ENCODE data around the gene PARVA. TPM values are rescaled to one million over a fixed set of nuclear protein-coding genes. Genes with fewer than 3 reads are reported as not detected.

Gene PARVA
- total RNA-seq, 1 experiment from 2014 or later, result 31.5 TPM

DNA sequence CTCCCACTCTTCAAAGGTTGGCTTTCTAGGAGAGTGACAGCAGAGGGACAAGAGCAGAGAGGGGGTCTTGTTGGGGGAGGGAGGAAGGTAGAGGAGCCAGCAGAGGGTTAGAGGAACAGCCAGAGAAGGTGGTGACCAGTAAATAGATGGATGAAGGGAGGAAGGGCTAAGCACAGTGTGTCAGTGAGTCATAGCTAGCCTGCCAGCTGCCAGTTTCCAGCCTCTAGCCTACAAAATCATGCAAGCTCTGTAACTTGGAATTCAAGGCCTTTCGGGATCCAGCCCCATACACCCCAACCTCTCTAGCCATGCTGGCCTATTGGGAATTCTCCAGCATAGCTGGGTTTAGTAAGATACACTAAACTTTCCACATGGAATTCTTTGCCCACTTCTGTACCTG is 149.4 kb downstream of the PARVA start:
- no peaks in the 10 kb centered on the region for H4K20me1 ChIP-seq (ENCODE audit: insufficient read depth)
- ChIA-PET CTCF (no interaction called here), POLR2A (ENCODE audit: unreplicated experiment) (interaction anchor here (0.6 kb wide), 1 partner anchor 61 kb away, joined by 3 read pairs; no protein-coding TSS in a partner anchor)
- no peaks in the 10 kb centered on the region for H3K27me3 ChIP-seq (ENCODE audit: insufficient read depth, low read depth)
- no peak for DNase-seq
- intact Hi-C loops (cut with micrococcal nuclease; ENCODE audit: unreplicated experiment), result no loop called here
- no peak overlapping the region for H2AFZ ChIP-seq
- no TSS peak for BruUV-seq (replicated peaks)
- no peaks in the 10 kb centered on the region for H3K4me1 ChIP-seq (replicated peaks; ENCODE audit: insufficient read depth)
- TF ChIP-seq, protein P1, sequence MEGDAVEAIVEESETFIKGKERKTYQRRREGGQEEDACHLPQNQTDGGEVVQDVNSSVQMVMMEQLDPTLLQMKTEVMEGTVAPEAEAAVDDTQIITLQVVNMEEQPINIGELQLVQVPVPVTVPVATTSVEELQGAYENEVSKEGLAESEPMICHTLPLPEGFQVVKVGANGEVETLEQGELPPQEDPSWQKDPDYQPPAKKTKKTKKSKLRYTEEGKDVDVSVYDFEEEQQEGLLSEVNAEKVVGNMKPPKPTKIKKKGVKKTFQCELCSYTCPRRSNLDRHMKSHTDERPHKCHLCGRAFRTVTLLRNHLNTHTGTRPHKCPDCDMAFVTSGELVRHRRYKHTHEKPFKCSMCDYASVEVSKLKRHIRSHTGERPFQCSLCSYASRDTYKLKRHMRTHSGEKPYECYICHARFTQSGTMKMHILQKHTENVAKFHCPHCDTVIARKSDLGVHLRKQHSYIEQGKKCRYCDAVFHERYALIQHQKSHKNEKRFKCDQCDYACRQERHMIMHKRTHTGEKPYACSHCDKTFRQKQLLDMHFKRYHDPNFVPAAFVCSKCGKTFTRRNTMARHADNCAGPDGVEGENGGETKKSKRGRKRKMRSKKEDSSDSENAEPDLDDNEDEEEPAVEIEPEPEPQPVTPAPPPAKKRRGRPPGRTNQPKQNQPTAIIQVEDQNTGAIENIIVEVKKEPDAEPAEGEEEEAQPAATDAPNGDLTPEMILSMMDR (conservative IDR thresholded peaks at IDR 0.05), result no peak
- TF ChIP-seq EZH2 (IDR thresholded peaks at IDR 0.05; ENCODE audit: low read depth), result no peak
- H3K36me3 ChIP-seq (ENCODE audit: low read depth), result no peaks in the 10 kb centered on the region
- H3K9me3 ChIP-seq (ENCODE audit: insufficient read depth, low read depth), result no peaks in the 10 kb centered on the region
- H3K4me2 ChIP-seq, result no peak overlapping the region
- no peaks in the 10 kb centered on the region for H3K79me2 ChIP-seq (ENCODE audit: low read depth)
- H3F3A ChIP-seq (ENCODE audit: insufficient read depth, low read depth), result no peaks in the 10 kb centered on the region
- no peak overlapping the region for H3K4me3 ChIP-seq
- no peaks in the 10 kb centered on the region for H3K9me2 ChIP-seq (ENCODE audit: insufficient read depth)
- no peak overlapping the region for H3K27ac ChIP-seq

DNA sequence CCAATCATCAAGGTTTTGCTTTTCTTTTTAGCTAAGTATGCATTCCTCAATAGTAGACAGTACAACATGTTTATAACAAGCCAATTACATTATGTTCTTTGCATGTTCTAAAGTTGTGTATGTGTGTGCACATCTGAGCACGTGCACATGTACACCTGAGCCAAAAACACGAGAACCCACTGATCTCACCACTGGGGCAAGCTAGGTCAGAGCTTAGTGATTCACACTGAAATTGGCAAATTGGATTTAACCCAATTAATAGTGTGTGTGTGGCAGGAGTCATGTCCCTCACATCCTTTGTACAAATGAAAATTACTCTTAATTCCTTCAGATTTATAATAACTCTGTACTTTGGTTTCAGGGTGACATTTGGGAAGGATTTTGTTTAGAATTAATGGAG is 151.1 kb downstream of the PARVA start:
- Histone ChIP-seq H3K79me2 (ENCODE audit: low read depth) (no peaks in the 10 kb centered on the region), H3K4me3 (no peak overlapping the region), H2AFZ (no peak overlapping the region), H3F3A (ENCODE audit: insufficient read depth, low read depth) (no peaks in the 10 kb centered on the region), H3K9me3 (ENCODE audit: insufficient read depth, low read depth) (no peaks in the 10 kb centered on the region), H3K9me2 (ENCODE audit: insufficient read depth) (no peaks in the 10 kb centered on the region), H4K20me1 (ENCODE audit: insufficient read depth) (no peaks in the 10 kb centered on the region), H3K27me3 (ENCODE audit: insufficient read depth, low read depth) (no peaks in the 10 kb centered on the region), H3K36me3 (ENCODE audit: low read depth) (no peaks in the 10 kb centered on the region), H3K4me2 (no peak overlapping the region), H3K4me1 (replicated peaks; ENCODE audit: insufficient read depth) (no peaks in the 10 kb centered on the region), H3K27ac (no peak overlapping the region)
- BruUV-seq (replicated peaks), result no TSS peak
- no peak for DNase-seq
- intact Hi-C loops (cut with micrococcal nuclease; ENCODE audit: unreplicated experiment), result no loop called here
- ChIA-PET CTCF (no interaction called here), POLR2A (ENCODE audit: unreplicated experiment) (interaction anchor here (0.6 kb wide), 1 partner anchor 165 kb away, joined by 3 read pairs; no protein-coding TSS in a partner anchor)
- TF ChIP-seq, protein P1 (conservative IDR thresholded peaks at IDR 0.05), result no peak
- TF ChIP-seq EZH2 (IDR thresholded peaks at IDR 0.05; ENCODE audit: low read depth), result no peak

DNA sequence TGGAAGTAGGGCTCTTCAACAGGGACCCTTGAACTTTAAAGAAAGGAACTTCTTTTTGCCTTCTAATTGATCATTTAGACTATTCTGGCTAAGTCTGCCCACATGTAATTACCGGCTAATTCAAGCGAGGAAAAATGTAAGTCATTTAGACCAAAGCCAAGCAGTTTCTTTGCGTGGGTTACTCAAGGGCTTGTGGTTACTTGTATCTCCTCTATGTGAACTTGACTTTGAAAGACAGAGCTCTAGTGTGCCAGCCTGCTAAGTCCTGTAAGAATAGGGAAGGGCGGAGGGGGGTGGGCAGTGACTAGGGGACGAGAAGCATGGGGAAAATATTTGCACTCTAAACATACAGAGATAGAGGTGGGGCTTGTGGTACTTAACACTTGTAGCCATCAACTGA is 151.7 kb downstream of the PARVA start:
- H4K20me1 ChIP-seq (ENCODE audit: insufficient read depth), result no peaks in the 10 kb centered on the region
- H3F3A ChIP-seq (ENCODE audit: insufficient read depth, low read depth), result no peaks in the 10 kb centered on the region
- H2AFZ ChIP-seq, result no peak overlapping the region
- no peak overlapping the region for H3K4me2 ChIP-seq
- H3K27me3 ChIP-seq (ENCODE audit: insufficient read depth, low read depth), result no peaks in the 10 kb centered on the region
- BruUV-seq (replicated peaks), result no TSS peak
- no peak overlapping the region for H3K27ac ChIP-seq
- CTCF ChIA-PET, result no interaction called here
- H3K79me2 ChIP-seq (ENCODE audit: low read depth), result no peaks in the 10 kb centered on the region
- TF ChIP-seq, protein P1 (conservative IDR thresholded peaks at IDR 0.05), result no peak
- TF ChIP-seq EZH2 (IDR thresholded peaks at IDR 0.05; ENCODE audit: low read depth), result no peak
- no peaks in the 10 kb centered on the region for H3K4me1 ChIP-seq (replicated peaks; ENCODE audit: insufficient read depth)
- H3K4me3 ChIP-seq, result no peak overlapping the region
- DNase-seq, result no peak
- intact Hi-C loops (cut with micrococcal nuclease; ENCODE audit: unreplicated experiment), result no loop called here
- no peaks in the 10 kb centered on the region for H3K9me2 ChIP-seq (ENCODE audit: insufficient read depth)
- H3K9me3 ChIP-seq (ENCODE audit: insufficient read depth, low read depth), result no peaks in the 10 kb centered on the region
- POLR2A ChIA-PET (ENCODE audit: unreplicated experiment), result no interaction called here
- H3K36me3 ChIP-seq (ENCODE audit: low read depth), result no peaks in the 10 kb centered on the region
